Endothelial cell of hepatic sinusoid (primary cell): Measurements from ENCODE around the gene MEOX1.

ENCODE experiments used
- in situ Hi-C: cut with HindIII; loops from 2 replicates; pipeline ENCODE4 v1.10.0; 2017; ENCODE audit warnings: low sequenced_read_pairs

Gene MEOX1

DNA sequence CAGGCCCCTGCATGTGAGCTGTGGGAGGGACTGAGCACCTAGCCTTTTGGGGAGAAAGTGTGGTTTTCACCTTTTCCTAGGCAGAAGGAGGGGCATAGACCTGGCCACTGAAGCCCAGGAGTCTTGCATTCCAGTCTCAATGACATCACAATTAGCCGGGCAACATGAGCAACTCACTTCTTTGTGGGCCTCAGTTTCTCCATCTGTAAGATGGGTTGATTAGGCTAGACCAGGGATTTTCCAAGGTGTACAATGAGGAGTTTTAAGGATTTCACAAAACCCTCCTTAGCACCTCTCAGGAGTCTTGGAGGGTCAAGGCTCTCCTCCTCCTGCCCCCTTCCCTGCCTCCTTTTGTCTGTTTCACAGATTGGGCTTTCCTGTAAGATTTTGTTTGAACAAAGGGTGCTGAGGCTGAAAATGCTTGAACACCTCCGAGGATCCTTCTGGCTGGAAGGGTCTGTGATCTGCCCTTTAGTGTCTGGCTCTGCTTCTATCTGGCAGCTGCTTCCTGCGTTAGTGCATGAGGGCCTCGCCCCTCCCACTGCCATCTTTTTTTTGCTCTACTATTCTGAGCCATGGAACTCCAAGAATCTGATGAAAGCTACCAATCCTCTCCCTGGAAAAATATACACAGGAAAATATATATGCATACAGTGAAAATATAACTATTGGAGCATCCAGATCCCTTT lies 63.2 kb downstream of the MEOX1 start:
- in situ Hi-C loops, result no loop called here

DNA sequence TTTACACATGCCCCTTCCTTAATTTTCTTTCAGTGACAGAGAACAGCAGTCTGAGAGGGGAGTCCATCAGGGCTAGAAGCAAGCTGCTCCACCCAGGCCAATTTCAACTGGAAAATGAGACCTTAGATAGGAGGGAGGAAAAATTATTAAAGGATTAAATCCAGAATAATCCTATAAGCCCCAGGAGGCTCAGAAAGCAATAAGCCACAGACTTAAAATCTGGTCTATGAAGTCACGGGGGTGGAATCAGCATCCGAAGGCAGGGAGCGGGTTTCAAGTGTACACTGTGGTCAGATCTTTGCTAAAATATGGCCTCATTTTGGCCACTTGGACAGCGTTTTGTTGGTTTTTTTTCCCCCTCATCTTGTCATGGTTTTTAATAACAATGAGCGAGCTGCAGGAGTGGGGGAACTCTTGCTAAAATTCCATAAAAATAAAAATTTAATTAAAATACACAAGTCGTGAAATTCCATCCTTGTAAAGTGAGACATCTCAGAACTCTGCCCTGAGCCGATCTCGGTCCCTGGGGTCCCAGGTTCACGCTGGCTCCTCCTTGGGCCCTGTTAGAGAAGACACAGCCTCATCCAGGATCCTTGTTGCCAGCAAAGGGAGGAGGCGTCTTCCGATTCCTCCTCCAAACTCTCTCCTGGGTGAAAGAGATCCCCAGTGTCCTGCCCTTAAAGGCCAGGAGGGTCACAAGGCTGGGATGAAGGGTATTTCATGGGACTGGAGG lies 63.9 kb downstream of the MEOX1 start:
- in situ Hi-C loops, result no loop called here

DNA sequence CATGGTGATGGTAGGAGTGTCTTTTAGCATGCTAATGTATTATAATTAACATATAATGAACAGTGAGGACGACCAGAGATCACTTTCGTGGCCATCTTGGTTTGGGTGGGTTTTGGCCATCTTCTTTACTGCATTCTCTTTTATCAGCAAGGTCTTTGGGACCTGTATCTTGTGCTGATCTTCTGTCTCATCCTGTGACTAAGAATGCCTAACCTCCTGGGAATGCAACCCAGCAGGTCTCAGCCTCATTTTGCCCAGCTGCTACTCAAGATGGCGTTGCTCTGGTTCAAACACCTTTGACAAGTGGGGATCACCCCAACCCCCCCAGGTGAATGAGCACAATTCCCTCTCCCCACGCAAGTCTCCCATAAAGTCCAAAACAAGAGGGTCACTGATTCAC lies 66.3 kb downstream of the MEOX1 start:
- in situ Hi-C loops, result no loop called here

DNA sequence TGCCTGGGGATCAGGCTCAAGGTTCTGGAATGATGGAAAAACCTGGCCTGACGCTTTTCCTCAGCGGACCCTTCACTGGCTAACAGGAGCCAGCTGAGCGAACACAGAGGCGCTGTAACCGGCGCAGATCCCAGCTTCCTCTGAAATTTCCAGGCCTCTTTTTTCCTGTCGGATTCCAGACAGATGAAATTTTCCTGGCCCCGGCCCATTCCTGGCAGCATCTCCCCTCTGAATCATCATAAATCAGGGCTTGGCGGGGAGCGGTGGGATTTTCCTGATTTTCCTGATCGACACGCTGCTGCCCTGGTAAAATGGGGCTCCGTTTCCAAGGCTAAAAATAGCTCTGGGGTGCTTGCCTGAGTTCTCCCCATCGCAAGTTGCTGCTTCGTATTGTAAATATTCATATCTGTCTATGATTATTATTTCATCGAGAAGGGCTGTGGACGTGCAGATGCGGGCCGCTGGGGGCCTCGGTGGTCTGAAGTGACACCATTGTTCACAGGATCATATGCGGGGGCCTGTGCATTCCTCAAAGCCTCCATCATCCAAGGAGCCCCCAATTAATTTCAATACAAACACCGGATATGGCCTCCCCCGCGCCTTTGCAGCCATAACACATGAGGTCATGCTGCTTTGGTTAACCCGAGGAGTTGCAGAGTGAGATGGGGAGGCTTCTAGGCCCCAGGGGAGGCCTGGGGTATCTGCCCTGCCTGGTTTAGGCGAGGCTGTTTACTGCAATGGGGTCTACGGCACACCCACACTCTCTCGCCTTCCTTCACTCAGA lies 69.8 kb downstream of the MEOX1 start:
- in situ Hi-C loops, result no loop called here

DNA sequence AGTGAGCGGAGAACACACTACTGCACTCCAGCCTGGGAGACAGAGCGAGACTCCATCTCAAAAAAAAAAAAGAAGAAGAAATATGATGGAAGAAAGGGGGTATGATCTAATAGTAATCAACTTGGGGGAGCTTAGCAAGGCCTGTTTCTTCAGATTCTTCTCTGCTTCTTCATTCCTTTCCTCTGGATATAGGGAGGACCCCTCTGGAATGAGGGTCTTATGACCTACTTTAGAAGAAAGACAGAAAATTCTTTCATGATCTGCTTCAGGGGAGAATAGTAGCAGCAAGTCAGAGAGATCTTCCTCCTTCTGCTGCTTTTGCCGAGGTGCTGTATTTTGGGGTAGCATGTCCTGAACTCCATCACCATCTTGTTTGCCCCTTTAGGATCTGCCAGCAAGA lies 70.7 kb downstream of the MEOX1 start:
- in situ Hi-C loops, result no loop called here
